Activated CD8-positive, alpha-beta T cell treated with anti-CD3 and anti-CD28 coated beads, Interleukin-2, amount 10 ng/mL, durations not matched to agents 7 days and 5 days (primary cell): Measurements from ENCODE around the gene PTX3. TPM values are rescaled to one million over a fixed set of nuclear protein-coding genes. Genes with fewer than 3 reads are reported as not detected.
A peak's percentile ranks its signal among the peaks of the same experiment; 100 is the strongest.

Experiments
- ATAC-seq: fragments of 150-1000 bp; cut with Tn5 transposase; one replicate; pipeline ENCODE4 v1.10.0; 2021; ENCODE audit warnings: moderate library complexity
- CTCF ChIA-PET: fragments of 350-600 bp; sonication (Branson Sonifier 250); formaldehyde crosslinking; loops from one replicate; lab custom pipeline; 2021; ENCODE audit warnings: antibody characterized with exemption; lab: Charles Lee
- POLR2A ChIA-PET: fragments of 350-600 bp; sonication (Branson Sonifier 250); formaldehyde crosslinking; loops from one replicate; lab custom pipeline; 2021; ENCODE audit warnings: antibody characterized with exemption; lab: Charles Lee
- DNase-seq: peaks from one replicate; pipeline ENCODE4 v3.0.0-alpha.2; 2020
- H3K27ac Mint-ChIP-seq: one replicate; pipeline ENCODE4 v1.8.0; 2021; ENCODE audit warnings: mild to moderate bottlenecking, mixed read lengths
- H3K27me3 Mint-ChIP-seq: one replicate; pipeline ENCODE4 v1.8.0; 2021; ENCODE audit warnings: low read depth, mixed read lengths
- H3K36me3 Mint-ChIP-seq: one replicate; pipeline ENCODE4 v1.8.0; 2021; ENCODE audit warnings: low read depth, mixed read lengths
- H3K4me1 Mint-ChIP-seq: one replicate; pipeline ENCODE4 v1.8.0; 2021; ENCODE audit warnings: low read depth, mixed read lengths
- H3K4me3 Mint-ChIP-seq: one replicate; pipeline ENCODE4 v1.8.0; 2021; ENCODE audit warnings: mild to moderate bottlenecking, mixed read lengths
- H3K9me3 Mint-ChIP-seq: one replicate; pipeline ENCODE4 v1.8.0; 2022; ENCODE audit warnings: mixed read lengths; ENCODE audit not compliant: insufficient read depth
- total RNA-seq, 2 experiments: library from RNA; stranded (reverse); gene quantifications; one replicate each; pipeline ENCODE4 v1.2.3, GENCODE V29; 2021

Gene PTX3
- not detected for total RNA-seq

- no peak for DNase-seq
- POLR2A ChIA-PET = no interaction called here
- H3K4me1 Mint-ChIP-seq = peaks cover 7% of the 10 kb centered on the region
- H3K36me3 Mint-ChIP-seq = no peaks in the 10 kb centered on the region
- CTCF ChIA-PET = no interaction called here
- H3K4me3 Mint-ChIP-seq = peak within 1 kb of the TSS; percentile 53
- peaks cover 39% of the 10 kb centered on the region for H3K27me3 Mint-ChIP-seq
- H3K9me3 Mint-ChIP-seq = no peaks in the 10 kb centered on the region
- no peak within 1 kb of the TSS for H3K27ac Mint-ChIP-seq
- ATAC-seq = no peak
Measured at GRCh38 chr3:157436583-157437291, at the start of gene PTX3. TSS of gene PTX3 (plus strand) at chr3:157436850. CDS start at chr3:157436934, 84 bp downstream.

- DNase-seq (no peak), ATAC-seq (no peak)
- POLR2A ChIA-PET = no interaction called here
- CTCF ChIA-PET = no interaction called here
- Mint-ChIP-seq H3K9me3 (no peaks in the 10 kb centered on the region), H3K27ac (no peak overlapping the region), H3K36me3 (no peaks in the 10 kb centered on the region), H3K27me3 (peaks cover 3% of the 10 kb centered on the region), H3K4me3 (no peak overlapping the region), H3K4me1 (no peaks in the 10 kb centered on the region)
Measured at GRCh38 chr3:157387708-157388435, 48.8 kb upstream of the PTX3 start.

GRCh38 chr3:157388976-157389375, 47.7 kb upstream of the PTX3 start:
- no peak for ATAC-seq
- H3K4me3 Mint-ChIP-seq = no peak overlapping the region
- H3K9me3 Mint-ChIP-seq = no peaks in the 10 kb centered on the region
- H3K36me3 Mint-ChIP-seq = no peaks in the 10 kb centered on the region
- ChIA-PET CTCF (no interaction called here), POLR2A (no interaction called here)
- no peak for DNase-seq
- H3K4me1 Mint-ChIP-seq = no peaks in the 10 kb centered on the region
- H3K27ac Mint-ChIP-seq = no peak overlapping the region
- H3K27me3 Mint-ChIP-seq = peaks cover 3% of the 10 kb centered on the region

- Mint-ChIP-seq H3K36me3 (no peaks in the 10 kb centered on the region), H3K27ac (no peak overlapping the region), H3K9me3 (no peaks in the 10 kb centered on the region), H3K4me1 (no peaks in the 10 kb centered on the region), H3K4me3 (no peak overlapping the region), H3K27me3 (peaks cover 3% of the 10 kb centered on the region)
- no peak for DNase-seq
- no peak for ATAC-seq
- ChIA-PET CTCF (no interaction called here), POLR2A (no interaction called here)
Measured at GRCh38 chr3:157390713-157391515, 45.7 kb upstream of the PTX3 start.

- Mint-ChIP-seq H3K27me3 (peaks cover 3% of the 10 kb centered on the region), H3K27ac (no peak overlapping the region), H3K4me1 (no peaks in the 10 kb centered on the region), H3K4me3 (no peak overlapping the region), H3K9me3 (no peaks in the 10 kb centered on the region), H3K36me3 (no peaks in the 10 kb centered on the region)
- DNase-seq (no peak), ATAC-seq (no peak)
- POLR2A ChIA-PET = no interaction called here
- CTCF ChIA-PET = no interaction called here
Measured at GRCh38 chr3:157392104-157392503, 44.5 kb upstream of the PTX3 start.

GRCh38 chr3:157393113-157393512, 43.5 kb upstream of the PTX3 start:
- Mint-ChIP-seq H3K9me3 (no peaks in the 10 kb centered on the region), H3K27me3 (no peaks in the 10 kb centered on the region), H3K4me1 (no peaks in the 10 kb centered on the region), H3K36me3 (no peaks in the 10 kb centered on the region), H3K27ac (no peak overlapping the region), H3K4me3 (no peak overlapping the region)
- CTCF ChIA-PET = no interaction called here
- DNase-seq = no peak
- POLR2A ChIA-PET = no interaction called here
- no peak for ATAC-seq

- H3K36me3 Mint-ChIP-seq = no peaks in the 10 kb centered on the region
- H3K27ac Mint-ChIP-seq = no peak overlapping the region
- ChIA-PET CTCF (no interaction called here), POLR2A (no interaction called here)
- DNase-seq (no peak), ATAC-seq (no peak)
- H3K9me3 Mint-ChIP-seq = no peaks in the 10 kb centered on the region
- no peaks in the 10 kb centered on the region for H3K4me1 Mint-ChIP-seq
- H3K4me3 Mint-ChIP-seq = no peak overlapping the region
- no peaks in the 10 kb centered on the region for H3K27me3 Mint-ChIP-seq
Measured at GRCh38 chr3:157394411-157394810, 42.2 kb upstream of the PTX3 start.

GRCh38 chr3:157398598-157398997, 38.1 kb upstream of the PTX3 start:
- ATAC-seq (no peak), DNase-seq (no peak)
- POLR2A ChIA-PET = no interaction called here
- CTCF ChIA-PET = no interaction called here
- H3K27ac Mint-ChIP-seq = no peak overlapping the region
- no peaks in the 10 kb centered on the region for H3K36me3 Mint-ChIP-seq
- peaks cover 10% of the 10 kb centered on the region for H3K27me3 Mint-ChIP-seq
- no peak overlapping the region for H3K4me3 Mint-ChIP-seq
- H3K4me1 Mint-ChIP-seq = no peaks in the 10 kb centered on the region
- no peaks in the 10 kb centered on the region for H3K9me3 Mint-ChIP-seq

- no peak overlapping the region for H3K4me3 Mint-ChIP-seq
Measured at GRCh38 chr3:157404381-157404780, 32.3 kb upstream of the PTX3 start.

GRCh38 chr3:157405457-157405856, 31.2 kb upstream of the PTX3 start:
- Mint-ChIP-seq H3K27me3 (peaks cover 10% of the 10 kb centered on the region), H3K27ac (no peak overlapping the region), H3K4me1 (no peaks in the 10 kb centered on the region), H3K9me3 (no peaks in the 10 kb centered on the region), H3K4me3 (no peak overlapping the region), H3K36me3 (no peaks in the 10 kb centered on the region)
- no peak for DNase-seq
- no peak for ATAC-seq
- ChIA-PET CTCF (no interaction called here), POLR2A (no interaction called here)

More at GRCh38 chr3:157404381-157404780, 32.3 kb upstream of the PTX3 start:
- ChIA-PET CTCF (no interaction called here), POLR2A (no interaction called here)
- DNase-seq (no peak), ATAC-seq (no peak)
- Mint-ChIP-seq H3K4me1 (no peaks in the 10 kb centered on the region), H3K36me3 (no peaks in the 10 kb centered on the region), H3K27me3 (peaks cover 10% of the 10 kb centered on the region), H3K9me3 (no peaks in the 10 kb centered on the region), H3K27ac (no peak overlapping the region)

- H3K9me3 Mint-ChIP-seq = no peaks in the 10 kb centered on the region
- ChIA-PET POLR2A (no interaction called here), CTCF (no interaction called here)
- ATAC-seq (no peak), DNase-seq (no peak)
- no peaks in the 10 kb centered on the region for H3K36me3 Mint-ChIP-seq
- no peak overlapping the region for H3K27ac Mint-ChIP-seq
- peaks cover 6% of the 10 kb centered on the region for H3K27me3 Mint-ChIP-seq
- H3K4me3 Mint-ChIP-seq = no peak overlapping the region
- H3K4me1 Mint-ChIP-seq = no peaks in the 10 kb centered on the region
Measured at GRCh38 chr3:157406394-157406793, 30.3 kb upstream of the PTX3 start.

GRCh38 chr3:157407769-157408168, 28.9 kb upstream of the PTX3 start:
- no peak overlapping the region for H3K27ac Mint-ChIP-seq
- no peaks in the 10 kb centered on the region for H3K4me1 Mint-ChIP-seq
- CTCF ChIA-PET = no interaction called here
- ATAC-seq (no peak), DNase-seq (no peak)
- POLR2A ChIA-PET = no interaction called here
- no peaks in the 10 kb centered on the region for H3K27me3 Mint-ChIP-seq
- no peaks in the 10 kb centered on the region for H3K9me3 Mint-ChIP-seq
- no peak overlapping the region for H3K4me3 Mint-ChIP-seq
- no peaks in the 10 kb centered on the region for H3K36me3 Mint-ChIP-seq
